ENCODE data around the gene SYNPR.

Gene SYNPR

DNA sequence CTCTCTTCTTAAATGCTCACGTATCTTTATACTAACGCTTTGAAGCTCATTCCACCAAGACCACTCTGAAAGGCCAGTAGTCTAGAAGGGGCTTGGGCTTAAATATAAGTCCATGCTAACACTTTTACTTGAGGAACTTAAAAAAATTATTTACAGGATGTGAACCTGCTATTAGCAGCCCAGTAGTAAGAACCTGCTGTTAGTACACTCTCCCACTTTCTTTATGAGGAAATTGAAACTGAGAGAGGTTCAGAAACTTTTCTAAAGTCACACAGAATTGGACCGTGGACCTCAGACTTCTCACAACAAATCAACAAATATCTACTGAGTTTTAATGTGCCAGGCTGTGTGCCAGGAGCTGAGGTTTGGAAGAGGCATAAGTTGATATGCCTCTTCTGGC, 53.4 kb downstream of the SYNPR start:
- TF ChIP-seq, protein P1, sequence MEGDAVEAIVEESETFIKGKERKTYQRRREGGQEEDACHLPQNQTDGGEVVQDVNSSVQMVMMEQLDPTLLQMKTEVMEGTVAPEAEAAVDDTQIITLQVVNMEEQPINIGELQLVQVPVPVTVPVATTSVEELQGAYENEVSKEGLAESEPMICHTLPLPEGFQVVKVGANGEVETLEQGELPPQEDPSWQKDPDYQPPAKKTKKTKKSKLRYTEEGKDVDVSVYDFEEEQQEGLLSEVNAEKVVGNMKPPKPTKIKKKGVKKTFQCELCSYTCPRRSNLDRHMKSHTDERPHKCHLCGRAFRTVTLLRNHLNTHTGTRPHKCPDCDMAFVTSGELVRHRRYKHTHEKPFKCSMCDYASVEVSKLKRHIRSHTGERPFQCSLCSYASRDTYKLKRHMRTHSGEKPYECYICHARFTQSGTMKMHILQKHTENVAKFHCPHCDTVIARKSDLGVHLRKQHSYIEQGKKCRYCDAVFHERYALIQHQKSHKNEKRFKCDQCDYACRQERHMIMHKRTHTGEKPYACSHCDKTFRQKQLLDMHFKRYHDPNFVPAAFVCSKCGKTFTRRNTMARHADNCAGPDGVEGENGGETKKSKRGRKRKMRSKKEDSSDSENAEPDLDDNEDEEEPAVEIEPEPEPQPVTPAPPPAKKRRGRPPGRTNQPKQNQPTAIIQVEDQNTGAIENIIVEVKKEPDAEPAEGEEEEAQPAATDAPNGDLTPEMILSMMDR (IDR thresholded peaks at IDR 0.05; ENCODE audit: insufficient read depth, low read length, poor library complexity, severe bottlenecking): no peak
- Histone ChIP-seq H3K27me3 (replicated peaks; ENCODE audit: control insufficient read depth, insufficient read depth, low read length) (no peaks in the 10 kb centered on the region; the same call in 1 of the 2 replicates), H3K4me3 (replicated peaks; ENCODE audit: low read depth, low read length) (no peak overlapping the region), H3K36me3 (ENCODE audit: control insufficient read depth, insufficient read depth, low read length) (no peaks in the 10 kb centered on the region)
- DNase-seq (ENCODE audit: extremely low read depth, insufficient read length): no peak

DNA sequence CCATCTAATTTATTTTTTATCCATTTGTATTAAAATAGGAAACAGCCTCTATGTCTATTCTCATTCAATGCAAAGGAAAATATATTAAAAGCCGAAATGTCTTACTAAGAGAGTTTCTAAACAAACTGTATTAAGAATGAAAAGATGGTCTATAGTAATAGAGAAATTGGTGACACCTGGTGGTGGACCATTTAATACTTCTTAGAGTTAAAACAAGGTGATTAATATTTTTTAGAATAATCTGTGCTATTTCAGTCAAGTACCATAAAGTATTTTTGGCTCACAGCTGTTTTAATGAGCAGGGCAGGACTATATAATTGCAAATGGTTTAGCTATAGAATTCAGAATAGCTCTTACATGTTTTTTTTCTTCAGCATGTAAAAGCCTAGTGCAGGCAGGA, 55.7 kb downstream of the SYNPR start:
- TF ChIP-seq, protein P1 (IDR thresholded peaks at IDR 0.05; ENCODE audit: insufficient read depth, low read length, poor library complexity, severe bottlenecking): peak; percentile 8
- no peak overlapping the region for H3K4me3 ChIP-seq (replicated peaks; ENCODE audit: low read depth, low read length)
- no peaks in the 10 kb centered on the region; the same call in 1 of the 2 replicates for H3K27me3 ChIP-seq (replicated peaks; ENCODE audit: control insufficient read depth, insufficient read depth, low read length)
- no peaks in the 10 kb centered on the region for H3K36me3 ChIP-seq (ENCODE audit: control insufficient read depth, insufficient read depth, low read length)
- DNase-seq (ENCODE audit: extremely low read depth, insufficient read length): no peak

DNA sequence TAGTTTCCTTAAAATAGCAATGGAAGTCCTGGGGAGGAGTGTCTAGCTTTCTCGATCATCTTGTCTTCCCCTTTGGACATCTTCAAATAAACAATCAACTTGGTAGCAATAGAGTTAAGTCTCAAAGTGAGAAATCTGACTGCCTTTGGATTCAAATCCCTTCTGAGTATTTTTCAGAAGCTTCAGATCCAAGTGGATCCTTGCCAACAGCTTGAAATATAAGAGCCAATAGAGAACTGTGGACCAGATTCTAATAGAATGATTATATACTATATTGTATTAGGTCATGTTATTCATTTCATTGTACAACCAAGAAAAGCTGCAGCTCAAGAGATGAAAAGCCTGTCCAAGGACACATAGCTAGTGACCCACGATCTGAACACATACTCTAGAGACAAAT, 60.2 kb downstream of the SYNPR start:
- Histone ChIP-seq H3K27me3 (replicated peaks; ENCODE audit: control insufficient read depth, insufficient read depth, low read length) (peaks cover 1% of the 10 kb centered on the region; the same call in 1 of the 2 replicates), H3K4me3 (replicated peaks; ENCODE audit: low read depth, low read length) (no peak overlapping the region), H3K36me3 (ENCODE audit: control insufficient read depth, insufficient read depth, low read length) (no peaks in the 10 kb centered on the region)
- TF ChIP-seq, protein P1 (IDR thresholded peaks at IDR 0.05; ENCODE audit: insufficient read depth, low read length, poor library complexity, severe bottlenecking): no peak
- DNase-seq (ENCODE audit: extremely low read depth, insufficient read length): no peak

- peak; percentile 8 for DNase-seq (ENCODE audit: extremely low read depth, insufficient read length)
- Histone ChIP-seq H3K36me3 (ENCODE audit: control insufficient read depth, insufficient read depth, low read length) (no peaks in the 10 kb centered on the region), H3K27me3 (replicated peaks; ENCODE audit: control insufficient read depth, insufficient read depth, low read length) (peaks cover 1% of the 10 kb centered on the region; the same call in 1 of the 2 replicates), H3K4me3 (replicated peaks; ENCODE audit: low read depth, low read length) (no peak overlapping the region)
- TF ChIP-seq, protein P1 (IDR thresholded peaks at IDR 0.05; ENCODE audit: insufficient read depth, low read length, poor library complexity, severe bottlenecking): no peak
Measured at GRCh38 chr3:63343674-63344073, 65.6 kb downstream of the SYNPR start.

- no peak for DNase-seq (ENCODE audit: extremely low read depth, insufficient read length)
- TF ChIP-seq, protein P1 (IDR thresholded peaks at IDR 0.05; ENCODE audit: insufficient read depth, low read length, poor library complexity, severe bottlenecking): no peak
Measured at GRCh38 chr3:63344661-63345060, 66.6 kb downstream of the SYNPR start.

More at GRCh38 chr3:63344661-63345060, 66.6 kb downstream of the SYNPR start:
- Histone ChIP-seq H3K36me3 (ENCODE audit: control insufficient read depth, insufficient read depth, low read length) (no peaks in the 10 kb centered on the region), H3K27me3 (replicated peaks; ENCODE audit: control insufficient read depth, insufficient read depth, low read length) (peaks cover 1% of the 10 kb centered on the region; the same call in 1 of the 2 replicates), H3K4me3 (replicated peaks; ENCODE audit: low read depth, low read length) (no peak overlapping the region)

All from GM06990 (cell line).